ENCODE data around the gene APOL2. TPM values are rescaled to one million over a fixed set of nuclear protein-coding genes. Genes with fewer than 3 reads are reported as not detected.

APOL2 gene
- total RNA-seq, 3 donors from 2014 or later = 46.3 to 64.8 (median 56.3) TPM

DNA sequence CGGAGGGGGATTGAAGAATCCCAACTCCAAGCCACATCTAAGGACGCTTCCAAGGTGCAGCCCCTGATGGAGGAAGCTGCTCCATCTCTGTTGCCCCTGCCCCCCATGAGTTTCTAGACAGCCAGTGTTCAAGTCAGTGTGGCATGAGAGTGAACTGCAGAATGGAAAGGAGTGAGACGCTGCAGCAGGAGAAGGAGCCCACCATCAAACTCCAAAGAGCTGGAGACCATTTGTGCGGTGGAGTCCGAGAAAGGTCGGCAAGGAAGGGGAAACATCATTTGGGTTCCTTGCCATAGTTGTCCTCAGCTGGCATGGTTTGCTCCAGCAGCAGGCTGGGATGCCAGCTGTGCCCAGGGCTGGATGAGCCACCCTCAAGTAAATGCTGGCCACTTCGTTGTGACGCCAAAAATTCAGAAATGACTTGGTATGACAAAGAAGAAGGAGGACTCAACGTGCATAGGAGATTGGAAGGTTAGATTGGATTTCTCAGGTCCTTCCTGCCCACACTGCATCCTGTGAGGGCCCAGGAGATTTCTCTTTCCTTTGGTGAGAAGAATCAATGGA, 16.4 kb downstream of the APOL2 start:
- no peak overlapping the region for H3K4me3 ChIP-seq
- ATAC-seq = no peak
- peaks cover 4% of the 10 kb centered on the region for H3K4me1 ChIP-seq (ENCODE audit: low read depth)
- no peaks in the 10 kb centered on the region for H3K36me3 ChIP-seq (ENCODE audit: low read depth)
- no peaks in the 10 kb centered on the region for H3K9me3 ChIP-seq
- intact Hi-C loops (cut with DNase I, micrococcal nuclease) = no loop called here
- TF ChIP-seq, protein P1, sequence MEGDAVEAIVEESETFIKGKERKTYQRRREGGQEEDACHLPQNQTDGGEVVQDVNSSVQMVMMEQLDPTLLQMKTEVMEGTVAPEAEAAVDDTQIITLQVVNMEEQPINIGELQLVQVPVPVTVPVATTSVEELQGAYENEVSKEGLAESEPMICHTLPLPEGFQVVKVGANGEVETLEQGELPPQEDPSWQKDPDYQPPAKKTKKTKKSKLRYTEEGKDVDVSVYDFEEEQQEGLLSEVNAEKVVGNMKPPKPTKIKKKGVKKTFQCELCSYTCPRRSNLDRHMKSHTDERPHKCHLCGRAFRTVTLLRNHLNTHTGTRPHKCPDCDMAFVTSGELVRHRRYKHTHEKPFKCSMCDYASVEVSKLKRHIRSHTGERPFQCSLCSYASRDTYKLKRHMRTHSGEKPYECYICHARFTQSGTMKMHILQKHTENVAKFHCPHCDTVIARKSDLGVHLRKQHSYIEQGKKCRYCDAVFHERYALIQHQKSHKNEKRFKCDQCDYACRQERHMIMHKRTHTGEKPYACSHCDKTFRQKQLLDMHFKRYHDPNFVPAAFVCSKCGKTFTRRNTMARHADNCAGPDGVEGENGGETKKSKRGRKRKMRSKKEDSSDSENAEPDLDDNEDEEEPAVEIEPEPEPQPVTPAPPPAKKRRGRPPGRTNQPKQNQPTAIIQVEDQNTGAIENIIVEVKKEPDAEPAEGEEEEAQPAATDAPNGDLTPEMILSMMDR (IDR thresholded peaks at IDR 0.05) = no peak
- no peak for DNase-seq

DNA sequence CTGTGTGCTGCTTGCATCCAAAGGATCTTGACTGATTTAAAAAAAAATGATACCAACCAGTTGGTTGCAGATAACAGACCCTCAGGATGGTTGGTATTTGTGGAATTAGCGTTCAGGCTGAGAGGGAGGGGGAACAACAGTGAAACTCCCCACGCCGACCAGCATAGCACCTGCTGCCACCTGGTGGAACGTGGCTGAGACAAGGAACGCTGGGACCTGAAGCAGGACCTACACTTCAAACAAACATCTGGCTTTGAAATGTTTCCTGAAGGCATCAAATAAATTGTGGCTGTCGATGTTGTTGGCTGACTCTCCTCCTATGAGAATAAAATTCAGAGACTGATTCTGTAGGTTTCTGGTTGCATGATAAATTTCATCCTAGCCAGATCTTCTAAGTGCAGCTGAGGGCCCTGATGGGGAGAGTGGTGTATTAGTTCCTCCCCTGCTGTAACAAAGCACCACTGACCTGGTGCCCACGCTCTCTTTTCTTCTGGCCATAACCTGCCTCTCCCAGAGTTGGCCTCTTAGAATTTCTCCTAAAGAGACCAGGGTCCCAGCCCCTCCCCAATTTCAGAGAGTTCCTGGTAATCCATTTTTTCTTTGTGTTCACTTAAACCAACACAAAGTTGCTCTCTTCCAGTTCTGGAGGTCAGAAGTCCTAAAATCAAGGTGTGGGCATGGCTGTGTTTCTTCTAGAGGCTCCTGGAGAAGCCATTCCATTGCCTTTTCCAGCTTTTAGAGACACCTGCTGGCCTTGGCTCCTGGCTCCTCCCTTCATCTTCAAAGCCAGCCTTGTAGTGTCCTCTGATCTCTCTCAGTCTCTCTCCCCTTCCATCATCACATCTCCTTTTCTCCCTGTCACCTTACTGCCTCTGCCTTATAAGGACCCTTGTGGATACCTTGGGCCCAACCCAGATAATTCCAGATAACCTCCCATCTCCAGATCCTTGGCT, 17.3 kb downstream of the APOL2 start:
- no peaks in the 10 kb centered on the region for H3K36me3 ChIP-seq (ENCODE audit: low read depth)
- intact Hi-C loops (cut with DNase I, micrococcal nuclease) = no loop called here
- peak in 2 of 3 donors; percentile 59 to 70 for DNase-seq
- H3K4me1 ChIP-seq (ENCODE audit: low read depth) = peaks cover 4% of the 10 kb centered on the region
- H3K9me3 ChIP-seq = no peaks in the 10 kb centered on the region
- TF ChIP-seq, protein P1 (IDR thresholded peaks at IDR 0.05) = peak; percentile 30
- peak; percentile 84 for ATAC-seq
- H3K4me3 ChIP-seq = no peak overlapping the region

DNA sequence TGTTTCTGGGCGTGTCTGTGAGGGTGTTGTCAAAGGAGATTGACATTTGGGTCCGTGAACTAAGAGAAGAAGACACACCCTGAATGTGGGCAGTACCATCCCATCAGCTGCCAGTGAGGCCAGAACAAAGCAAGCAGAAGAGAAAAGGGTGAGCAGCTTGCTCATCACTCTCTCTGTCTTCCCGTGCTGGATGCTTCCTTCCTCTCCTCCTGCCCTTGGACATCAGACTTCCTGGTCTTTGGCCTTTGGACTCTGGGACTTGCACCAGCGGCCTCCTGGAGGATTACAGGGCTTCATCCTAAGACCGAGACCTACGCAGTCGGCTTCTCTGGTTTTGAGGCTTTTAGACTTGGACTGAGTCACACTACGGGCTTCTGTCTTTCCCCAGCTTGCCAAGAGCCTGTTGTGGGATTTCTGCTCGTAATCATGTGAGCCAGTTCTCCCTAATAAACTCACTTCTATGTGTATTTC, 18.8 kb downstream of the APOL2 start:
- TF ChIP-seq, protein P1 (IDR thresholded peaks at IDR 0.05) = no peak
- Histone ChIP-seq H3K36me3 (ENCODE audit: low read depth) (no peaks in the 10 kb centered on the region), H3K4me1 (ENCODE audit: low read depth) (peaks cover 4% of the 10 kb centered on the region), H3K4me3 (no peak overlapping the region), H3K9me3 (no peaks in the 10 kb centered on the region)
- DNase-seq = no peak
- intact Hi-C loops (cut with DNase I, micrococcal nuclease) = no loop called here
- peak; percentile 71 for ATAC-seq

DNA sequence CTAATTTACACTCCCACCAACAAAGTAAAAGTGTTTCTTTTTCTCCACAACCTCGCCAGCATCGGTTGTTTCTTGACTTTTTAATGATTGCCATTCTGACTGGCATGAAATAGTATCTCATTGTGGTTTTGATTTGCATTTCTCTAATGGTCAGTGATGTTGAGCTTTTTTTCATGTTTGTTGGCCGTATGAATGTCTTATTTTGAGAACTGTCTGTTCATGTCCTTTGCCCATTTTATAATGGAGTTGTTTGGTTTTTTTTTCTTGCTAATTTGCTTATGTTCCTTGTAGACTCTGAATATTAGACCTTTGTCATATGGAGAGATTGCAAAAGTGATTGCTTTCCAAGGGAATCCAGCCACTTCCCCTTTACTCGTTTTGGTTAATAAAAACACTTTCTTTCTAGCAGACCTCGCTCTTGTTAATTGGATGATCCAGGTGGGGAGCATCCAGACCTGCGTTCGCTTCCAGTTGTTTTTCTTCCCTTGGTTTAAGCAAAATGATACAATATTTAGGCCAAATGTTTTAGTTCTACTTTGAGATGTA, 20.6 kb downstream of the APOL2 start:
- TF ChIP-seq, protein P1 (IDR thresholded peaks at IDR 0.05) = no peak
- DNase-seq (no peak), ATAC-seq (no peak)
- Histone ChIP-seq H3K9me3 (no peaks in the 10 kb centered on the region), H3K4me3 (no peak overlapping the region), H3K4me1 (ENCODE audit: low read depth) (peaks cover 4% of the 10 kb centered on the region), H3K36me3 (ENCODE audit: low read depth) (no peaks in the 10 kb centered on the region)
- intact Hi-C loops (cut with DNase I, micrococcal nuclease) = no loop called here

DNA sequence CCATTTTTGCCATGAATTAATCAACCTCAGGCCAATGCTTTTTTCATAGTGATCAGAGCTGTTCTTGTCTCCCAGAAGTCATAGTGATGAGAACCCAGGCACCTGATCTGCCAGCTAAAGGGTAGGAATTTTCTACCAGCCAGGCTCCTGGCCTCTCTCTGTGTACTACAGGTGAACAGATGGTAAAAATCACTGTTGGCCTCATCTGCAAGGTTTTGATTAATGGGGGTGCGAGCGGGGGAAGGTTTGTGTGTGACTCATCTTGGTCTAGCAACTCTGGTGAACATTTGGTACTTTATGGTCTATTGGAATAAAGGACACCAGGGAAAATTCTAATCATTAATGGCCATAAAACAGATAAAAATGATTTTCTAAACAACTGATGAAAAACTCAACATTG, 23.3 kb downstream of the APOL2 start:
- no peak for ATAC-seq
- Histone ChIP-seq H3K9me3 (no peaks in the 10 kb centered on the region), H3K4me1 (ENCODE audit: low read depth) (peaks cover 4% of the 10 kb centered on the region), H3K4me3 (no peak overlapping the region), H3K36me3 (ENCODE audit: low read depth) (no peaks in the 10 kb centered on the region)
- intact Hi-C loops (cut with DNase I, micrococcal nuclease) = no loop called here
- no peak for DNase-seq
- TF ChIP-seq, protein P1 (IDR thresholded peaks at IDR 0.05) = no peak

Measured in mucosa of descending colon (tissue), 3 donors.